Activated CD8-positive, alpha-beta T cell treated with anti-CD3 and anti-CD28 coated beads, Interleukin-2, amount 10 ng/mL, durations not matched to agents 7 days and 5 days (primary cell): ENCODE measurements around the gene METTL24. TPM values are rescaled to one million over a fixed set of nuclear protein-coding genes. Genes with fewer than 3 reads are reported as not detected.
A peak's percentile ranks its signal among the peaks of the same experiment; 100 is the strongest.
"Not testable (repeated sequence)": the region's sequence is repeated elsewhere in the genome, so short reads cannot be mapped to it uniquely, and the experiment has no call there.

Experiments used
- ATAC-seq: fragments of 150-1000 bp; cut with Tn5 transposase; one replicate; pipeline ENCODE4 v1.10.0; 2021; ENCODE audit warnings: moderate library complexity
- CTCF ChIA-PET: fragments of 350-600 bp; sonication (Branson Sonifier 250); formaldehyde crosslinking; loops from one replicate; lab custom pipeline; 2021; ENCODE audit warnings: antibody characterized with exemption; lab: Charles Lee
- POLR2A ChIA-PET: fragments of 350-600 bp; sonication (Branson Sonifier 250); formaldehyde crosslinking; loops from one replicate; lab custom pipeline; 2021; ENCODE audit warnings: antibody characterized with exemption; lab: Charles Lee
- DNase-seq: peaks from one replicate; pipeline ENCODE4 v3.0.0-alpha.2; 2020
- H3K27ac Mint-ChIP-seq: one replicate; pipeline ENCODE4 v1.8.0; 2021; ENCODE audit warnings: mild to moderate bottlenecking, mixed read lengths
- H3K27me3 Mint-ChIP-seq: one replicate; pipeline ENCODE4 v1.8.0; 2021; ENCODE audit warnings: low read depth, mixed read lengths
- H3K36me3 Mint-ChIP-seq: one replicate; pipeline ENCODE4 v1.8.0; 2021; ENCODE audit warnings: low read depth, mixed read lengths
- H3K4me1 Mint-ChIP-seq: one replicate; pipeline ENCODE4 v1.8.0; 2021; ENCODE audit warnings: low read depth, mixed read lengths
- H3K4me3 Mint-ChIP-seq: one replicate; pipeline ENCODE4 v1.8.0; 2021; ENCODE audit warnings: mild to moderate bottlenecking, mixed read lengths
- H3K9me3 Mint-ChIP-seq: one replicate; pipeline ENCODE4 v1.8.0; 2022; ENCODE audit warnings: mixed read lengths; ENCODE audit not compliant: insufficient read depth
- total RNA-seq, 2 experiments: library from RNA; stranded (reverse); gene quantifications; one replicate each; pipeline ENCODE4 v1.2.3, GENCODE V29; 2021

The METTL24 gene
- total RNA-seq, 2 experiments from 2014 or later: not detected

DNA sequence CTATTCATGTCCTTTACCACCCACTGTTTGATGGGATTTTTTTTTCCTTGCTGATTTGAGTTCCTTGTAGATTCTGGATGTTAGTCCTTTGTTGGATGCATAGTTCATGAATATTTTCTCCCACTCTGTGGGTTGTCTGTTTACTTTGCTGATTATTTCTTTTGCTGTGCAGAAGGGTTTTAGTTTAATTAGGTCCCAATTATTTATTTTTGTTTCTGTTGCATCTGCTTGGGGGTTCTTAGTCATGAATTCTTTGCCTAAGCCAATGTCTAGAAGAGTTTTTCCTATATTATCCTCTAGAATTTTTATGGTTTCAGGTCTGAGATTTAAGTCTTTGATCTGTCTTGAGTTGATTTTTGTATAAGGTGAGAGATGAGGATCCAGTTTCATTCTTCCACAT is 85.4 kb downstream of the METTL24 start:
- DNase-seq, H3K27me3 Mint-ChIP-seq, ATAC-seq, H3K9me3 Mint-ChIP-seq, H3K4me3 Mint-ChIP-seq, H3K36me3 Mint-ChIP-seq, H3K4me1 Mint-ChIP-seq, CTCF ChIA-PET, POLR2A ChIA-PET, H3K27ac Mint-ChIP-seq: not testable (repeated sequence)

DNA sequence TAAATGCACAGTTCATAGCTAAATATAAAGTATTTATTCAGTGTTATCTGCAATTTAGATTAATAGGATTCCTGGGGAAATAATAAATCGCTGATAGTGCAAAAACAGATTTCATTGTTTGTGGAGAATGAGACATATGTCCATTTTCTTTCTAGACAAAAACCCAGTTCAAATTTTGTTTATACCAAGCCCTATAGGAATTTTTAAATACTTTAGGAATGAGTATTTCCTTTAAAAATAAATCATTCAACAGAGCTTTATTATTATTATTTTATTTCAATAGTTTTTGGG is 86.5 kb downstream of the METTL24 start:
- DNase-seq (no peak), ATAC-seq (no peak)
- H3K4me3 Mint-ChIP-seq: no peak overlapping the region
- POLR2A ChIA-PET: no interaction called here
- no peaks in the 10 kb centered on the region for H3K36me3 Mint-ChIP-seq
- H3K27ac Mint-ChIP-seq: no peak overlapping the region
- CTCF ChIA-PET: no interaction called here
- H3K9me3 Mint-ChIP-seq: no peaks in the 10 kb centered on the region
- H3K27me3 Mint-ChIP-seq: peaks cover 3% of the 10 kb centered on the region
- no peaks in the 10 kb centered on the region for H3K4me1 Mint-ChIP-seq

DNA sequence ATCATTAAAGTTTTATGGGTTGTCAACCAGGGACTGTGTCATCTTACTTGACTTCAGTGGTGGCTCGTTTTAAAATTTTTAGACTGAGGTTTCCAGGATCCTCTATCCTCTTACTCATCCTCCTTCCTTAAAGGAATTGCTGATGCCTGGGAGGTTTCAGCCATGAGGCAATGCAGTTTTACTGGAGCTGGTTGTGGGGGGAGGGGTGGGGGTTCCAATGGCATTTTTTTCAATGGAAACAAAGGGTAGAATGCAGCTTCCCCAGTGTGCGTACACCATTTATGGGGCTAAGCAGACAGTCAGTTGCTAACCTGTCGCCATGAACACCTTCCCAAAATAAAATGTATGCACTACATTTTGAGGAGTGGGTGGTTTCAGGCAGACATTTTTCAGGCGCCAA is 88.0 kb downstream of the METTL24 start:
- ATAC-seq (no peak), DNase-seq (no peak)
- no peaks in the 10 kb centered on the region for H3K9me3 Mint-ChIP-seq
- no peaks in the 10 kb centered on the region for H3K4me1 Mint-ChIP-seq
- no peak overlapping the region for H3K4me3 Mint-ChIP-seq
- H3K27ac Mint-ChIP-seq: no peak overlapping the region
- no peaks in the 10 kb centered on the region for H3K36me3 Mint-ChIP-seq
- POLR2A ChIA-PET: interaction anchor here (0.6 kb wide), 1 partner anchor 328 kb away, joined by 3 read pairs; no protein-coding TSS in a partner anchor
- CTCF ChIA-PET: no interaction called here
- peaks cover 3% of the 10 kb centered on the region for H3K27me3 Mint-ChIP-seq

DNA sequence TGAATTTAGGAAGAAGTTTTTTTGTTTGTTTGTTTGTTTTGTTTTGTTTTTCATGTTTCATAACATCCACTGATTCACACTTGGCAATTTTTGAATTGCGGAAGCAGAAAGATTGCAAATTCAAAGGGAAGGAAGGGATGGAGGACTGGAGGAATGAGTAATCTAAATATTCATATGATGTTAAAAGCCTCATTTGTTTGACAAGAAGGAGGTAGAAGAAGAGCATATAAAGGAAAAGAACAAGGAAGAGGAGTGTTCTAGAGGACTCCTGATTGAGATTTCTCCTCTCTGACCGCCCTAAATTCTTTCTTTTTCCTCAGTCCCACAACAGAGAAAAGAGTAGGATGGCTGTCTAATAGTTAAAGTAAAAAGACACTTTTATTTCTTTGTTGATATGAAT is 88.5 kb downstream of the METTL24 start:
- ChIA-PET CTCF (interaction anchor here (0.5 kb wide), 1 partner anchor 517 kb away, joined by 5 read pairs; no protein-coding TSS in a partner anchor), POLR2A (interaction anchor here (0.8 kb wide), 1 partner anchor 283 kb away, joined by 4 read pairs; no protein-coding TSS in a partner anchor)
- peaks cover 3% of the 10 kb centered on the region for H3K27me3 Mint-ChIP-seq
- DNase-seq (no peak), ATAC-seq (no peak)
- H3K27ac Mint-ChIP-seq: no peak overlapping the region
- H3K4me1 Mint-ChIP-seq: no peaks in the 10 kb centered on the region
- no peak overlapping the region for H3K4me3 Mint-ChIP-seq
- H3K9me3 Mint-ChIP-seq: no peaks in the 10 kb centered on the region
- no peaks in the 10 kb centered on the region for H3K36me3 Mint-ChIP-seq

- H3K9me3 Mint-ChIP-seq: no peaks in the 10 kb centered on the region
- H3K36me3 Mint-ChIP-seq: no peaks in the 10 kb centered on the region
- ChIA-PET POLR2A (no interaction called here), CTCF (no interaction called here)
- no peaks in the 10 kb centered on the region for H3K4me1 Mint-ChIP-seq
- no peaks in the 10 kb centered on the region for H3K27me3 Mint-ChIP-seq
- no peak for ATAC-seq
- H3K27ac Mint-ChIP-seq: no peak overlapping the region
- DNase-seq: no peak
- H3K4me3 Mint-ChIP-seq: no peak overlapping the region
These were observed 91.2 kb downstream of the METTL24 start for GRCh38 chr6:110266996-110267395.

DNA sequence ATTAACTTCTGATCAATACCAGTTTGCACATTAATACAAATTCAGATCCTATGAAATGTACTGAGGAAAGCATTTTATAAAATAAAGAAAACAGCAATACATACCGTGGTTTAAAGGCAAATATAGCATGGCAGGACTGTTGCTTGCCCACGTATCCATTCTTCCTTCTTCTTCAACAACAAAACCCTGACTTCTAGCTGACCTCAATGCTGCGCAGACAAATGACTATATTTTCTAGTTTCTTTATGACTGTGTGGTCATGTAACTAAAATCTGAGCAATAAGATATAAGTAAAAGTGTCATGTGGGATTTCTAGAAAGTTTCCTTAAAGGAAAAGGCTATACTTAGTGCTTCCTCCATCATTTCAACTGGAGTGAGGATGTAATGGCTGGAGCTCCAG is 92.9 kb downstream of the METTL24 start:
- H3K4me1 Mint-ChIP-seq: no peaks in the 10 kb centered on the region
- DNase-seq: no peak
- no peak for ATAC-seq
- no peak overlapping the region for H3K27ac Mint-ChIP-seq
- peaks cover 2% of the 10 kb centered on the region for H3K27me3 Mint-ChIP-seq
- ChIA-PET POLR2A (no interaction called here), CTCF (no interaction called here)
- no peaks in the 10 kb centered on the region for H3K36me3 Mint-ChIP-seq
- H3K4me3 Mint-ChIP-seq: no peak overlapping the region
- no peaks in the 10 kb centered on the region for H3K9me3 Mint-ChIP-seq

DNA sequence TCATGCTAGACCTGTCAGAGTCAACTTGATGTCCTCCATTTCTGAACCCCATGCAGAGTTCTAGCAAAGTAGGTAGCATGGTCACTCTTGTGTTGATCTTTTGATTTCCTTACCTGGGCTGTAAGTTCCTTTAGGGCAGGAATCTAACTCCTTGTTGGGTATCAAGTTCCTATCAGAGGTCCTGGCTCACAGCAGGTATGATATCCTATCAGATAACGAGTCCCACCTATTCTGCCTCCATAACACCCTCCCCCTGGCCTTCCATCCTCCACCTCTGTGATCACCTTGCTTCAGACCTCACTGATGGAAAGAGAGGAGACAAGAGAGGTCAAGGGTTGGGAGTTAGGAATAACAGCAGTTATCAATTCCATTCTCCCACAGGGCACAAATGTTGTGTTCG is 101.8 kb downstream of the METTL24 start:
- no peak for ATAC-seq
- no peaks in the 10 kb centered on the region for H3K4me1 Mint-ChIP-seq
- POLR2A ChIA-PET: no interaction called here
- H3K36me3 Mint-ChIP-seq: no peaks in the 10 kb centered on the region
- no peaks in the 10 kb centered on the region for H3K27me3 Mint-ChIP-seq
- no peak overlapping the region for H3K4me3 Mint-ChIP-seq
- CTCF ChIA-PET: no interaction called here
- H3K27ac Mint-ChIP-seq: no peak overlapping the region
- no peaks in the 10 kb centered on the region for H3K9me3 Mint-ChIP-seq
- no peak for DNase-seq

GRCh38 chr6:110255211-110255750 is 102.9 kb downstream of the METTL24 start:
- H3K27ac Mint-ChIP-seq: no peak overlapping the region
- H3K4me1 Mint-ChIP-seq: no peaks in the 10 kb centered on the region
- H3K9me3 Mint-ChIP-seq: no peaks in the 10 kb centered on the region
- no peak for ATAC-seq
- H3K27me3 Mint-ChIP-seq: no peaks in the 10 kb centered on the region
- ChIA-PET POLR2A (interaction anchor here (0.7 kb wide), 1 partner anchor 39 kb away, joined by 3 read pairs; no protein-coding TSS in a partner anchor), CTCF (no interaction called here)
- no peak overlapping the region for H3K4me3 Mint-ChIP-seq
- H3K36me3 Mint-ChIP-seq: no peaks in the 10 kb centered on the region
- DNase-seq: peak; percentile 40

- H3K4me3 Mint-ChIP-seq: no peak overlapping the region
- H3K9me3 Mint-ChIP-seq: no peaks in the 10 kb centered on the region
- CTCF ChIA-PET: no interaction called here
- H3K27ac Mint-ChIP-seq: no peak overlapping the region
- POLR2A ChIA-PET: no interaction called here
- no peaks in the 10 kb centered on the region for H3K27me3 Mint-ChIP-seq
- ATAC-seq (no peak), DNase-seq (no peak)
- H3K4me1 Mint-ChIP-seq: no peaks in the 10 kb centered on the region
- no peaks in the 10 kb centered on the region for H3K36me3 Mint-ChIP-seq
These were observed 107.3 kb downstream of the METTL24 start for GRCh38 chr6:110250838-110251237.

DNA sequence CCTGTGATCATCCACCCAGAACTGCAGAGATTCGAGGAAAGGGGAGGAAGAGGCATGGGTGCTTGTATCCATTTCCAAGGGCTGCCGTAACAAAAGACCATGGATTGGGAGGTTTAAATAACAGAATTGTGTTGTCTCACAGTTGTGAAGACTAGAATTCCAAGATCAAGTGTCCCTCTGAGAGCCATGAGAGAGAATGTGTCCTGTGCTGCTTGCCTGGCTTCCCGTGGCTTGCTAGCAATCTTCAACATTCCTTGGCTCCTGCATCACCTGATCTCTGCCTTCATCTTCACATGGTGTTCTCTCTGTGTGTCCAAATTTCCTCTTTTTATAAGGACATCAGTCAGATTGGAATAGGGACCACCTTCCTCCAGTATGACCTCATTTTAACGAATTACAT is 108.1 kb downstream of the METTL24 start:
- Mint-ChIP-seq H3K9me3 (no peaks in the 10 kb centered on the region), H3K4me1 (no peaks in the 10 kb centered on the region), H3K36me3 (no peaks in the 10 kb centered on the region), H3K27me3 (no peaks in the 10 kb centered on the region), H3K4me3 (no peak overlapping the region), H3K27ac (no peak overlapping the region)
- CTCF ChIA-PET: no interaction called here
- POLR2A ChIA-PET: no interaction called here
- ATAC-seq (no peak), DNase-seq (no peak)

GRCh38 chr6:110246900-110247546 is 111.1 kb downstream of the METTL24 start:
- no peaks in the 10 kb centered on the region for H3K4me1 Mint-ChIP-seq
- no peaks in the 10 kb centered on the region for H3K9me3 Mint-ChIP-seq
- DNase-seq (no peak), ATAC-seq (no peak)
- ChIA-PET POLR2A (no interaction called here), CTCF (interaction anchor here (0.9 kb wide), 1 partner anchor 208 kb away, joined by 3 read pairs; no protein-coding TSS in a partner anchor)
- H3K27ac Mint-ChIP-seq: no peak overlapping the region
- no peak overlapping the region for H3K4me3 Mint-ChIP-seq
- no peaks in the 10 kb centered on the region for H3K36me3 Mint-ChIP-seq
- no peaks in the 10 kb centered on the region for H3K27me3 Mint-ChIP-seq

- DNase-seq: no peak
- ChIA-PET POLR2A (no interaction called here), CTCF (no interaction called here)
- no peaks in the 10 kb centered on the region for H3K27me3 Mint-ChIP-seq
- H3K27ac Mint-ChIP-seq: no peak overlapping the region
- no peak for ATAC-seq
- H3K4me3 Mint-ChIP-seq: no peak overlapping the region
- no peaks in the 10 kb centered on the region for H3K36me3 Mint-ChIP-seq
- H3K4me1 Mint-ChIP-seq: no peaks in the 10 kb centered on the region
- no peaks in the 10 kb centered on the region for H3K9me3 Mint-ChIP-seq
These were observed 111.8 kb downstream of the METTL24 start for GRCh38 chr6:110246378-110246777.
